Breast epithelium (tissue), 4 donors: Measurements from ENCODE around the gene GRIK3. TPM values are rescaled to one million over a fixed set of nuclear protein-coding genes. Genes with fewer than 3 reads are reported as not detected.

Experiments
- DNase-seq, 2 donors: peaks; one replicate each; pipeline ENCODE4 v3.0.0-alpha.2; 2019; ENCODE audit warnings: low spot score in 2 of 2
- H3K27ac ChIP-seq, 2 donors: fragments of 200-600 bp; sonication (generic) in 1 of 2; one replicate each; pipeline ENCODE4 v1.5.1; 2016 to 2019; ENCODE audit warnings: mild to moderate bottlenecking in 1 of 2
- H3K27me3 ChIP-seq, 2 donors: fragments of 200-600 bp; sonication (generic) in 1 of 2; one replicate each; pipeline versions ENCODE4 v1.5.1 to v1.6.0; 2017 to 2019; ENCODE audit warnings: control low read depth in 1 of 2, mild to moderate bottlenecking in 1 of 2
- H3K36me3 ChIP-seq: fragments of 200-600 bp; one replicate; pipeline ENCODE4 v1.5.1; 2019
- H3K4me1 ChIP-seq, 2 donors: fragments of 200-600 bp; sonication (generic); one replicate each; pipeline ENCODE4 v1.5.1; 2016 to 2019; ENCODE audit warnings: control low read depth in 1 of 2
- H3K4me3 ChIP-seq, 3 donors: fragments of 200-600 bp; sonication (generic); 1 replicate in 2 of 3; 2 replicates in 1 of 3; pipeline ENCODE4 v1.5.1; 2016 to 2019; ENCODE audit warnings: mild to moderate bottlenecking in 3 of 3, moderate library complexity in 2 of 3
- H3K9me3 ChIP-seq, 2 donors: fragments of 200-600 bp; sonication (generic) in 1 of 2; one replicate each; pipeline ENCODE4 v1.5.1; 2016 to 2019; ENCODE audit warnings: control low read depth in 1 of 2
- POLR2A ChIP-seq: fragments of 450-650 bp; IDR thresholded peaks from one replicate; pipeline ENCODE4 v1.6.1; 2016; ENCODE audit warnings: antibody characterized with exemption, mild to moderate bottlenecking, moderate library complexity
- POLR2AphosphoS5 ChIP-seq, 3 donors: sonication (generic); formaldehyde crosslinking; IDR thresholded peaks; one replicate each; pipeline ENCODE4 v1.6.1; 2017; ENCODE audit warnings: antibody characterized with exemption in 3 of 3
- intact Hi-C: fragments of 100-400 bp; cut with DNase I; formaldehyde crosslinking; loops from one replicate; pipeline ENCODE4 v1.15.1; 2023; ENCODE audit warnings: low total_unique reads
- total RNA-seq, 3 donors: library from RNA; depleted of rRNA; stranded (reverse); fragments of >200 nt; gene quantifications; one replicate each; pipeline ENCODE4 v1.1.0, GENCODE V29; 2016
- TF ChIP-seq, protein P1 (sequence below), 3 donors: fragments of 450-650 bp; IDR thresholded peaks; one replicate each; pipeline ENCODE4 v1.5.1; 2016 to 2017; ENCODE audit warnings: antibody characterized with exemption in 3 of 3, mild to moderate bottlenecking in 3 of 3, moderate library complexity in 3 of 3

GRIK3 gene
- total RNA-seq, 3 donors from 2014 or later: under 0.01 to 10.0 (median 4.6) TPM

DNA sequence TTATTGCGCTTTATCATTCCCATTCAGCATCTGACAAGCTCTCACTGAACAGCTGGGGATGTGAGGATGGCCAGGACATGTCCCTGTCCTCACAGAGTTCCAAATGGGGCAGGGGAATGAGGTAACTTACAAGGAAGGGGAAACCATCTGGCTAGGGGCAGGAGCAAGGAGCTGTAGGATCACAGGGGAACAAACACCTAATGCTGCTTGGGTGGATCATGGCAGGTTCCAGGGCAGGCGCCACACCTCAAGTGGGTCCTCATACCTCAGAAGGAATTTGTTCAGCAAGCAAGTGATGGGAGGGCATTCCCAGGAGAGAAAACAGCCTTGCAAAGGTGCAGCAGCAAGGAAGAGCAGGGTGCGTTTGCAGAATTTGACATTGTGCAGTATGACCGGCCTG lies 35.1 kb upstream of the GRIK3 start:
- no peaks in the 10 kb centered on the region for H3K9me3 ChIP-seq
- H3K27me3 ChIP-seq: peaks cover 0 to 14% of the 10 kb centered on the region in 2 donors
- intact Hi-C loops: no loop called here
- TF ChIP-seq, protein P1, sequence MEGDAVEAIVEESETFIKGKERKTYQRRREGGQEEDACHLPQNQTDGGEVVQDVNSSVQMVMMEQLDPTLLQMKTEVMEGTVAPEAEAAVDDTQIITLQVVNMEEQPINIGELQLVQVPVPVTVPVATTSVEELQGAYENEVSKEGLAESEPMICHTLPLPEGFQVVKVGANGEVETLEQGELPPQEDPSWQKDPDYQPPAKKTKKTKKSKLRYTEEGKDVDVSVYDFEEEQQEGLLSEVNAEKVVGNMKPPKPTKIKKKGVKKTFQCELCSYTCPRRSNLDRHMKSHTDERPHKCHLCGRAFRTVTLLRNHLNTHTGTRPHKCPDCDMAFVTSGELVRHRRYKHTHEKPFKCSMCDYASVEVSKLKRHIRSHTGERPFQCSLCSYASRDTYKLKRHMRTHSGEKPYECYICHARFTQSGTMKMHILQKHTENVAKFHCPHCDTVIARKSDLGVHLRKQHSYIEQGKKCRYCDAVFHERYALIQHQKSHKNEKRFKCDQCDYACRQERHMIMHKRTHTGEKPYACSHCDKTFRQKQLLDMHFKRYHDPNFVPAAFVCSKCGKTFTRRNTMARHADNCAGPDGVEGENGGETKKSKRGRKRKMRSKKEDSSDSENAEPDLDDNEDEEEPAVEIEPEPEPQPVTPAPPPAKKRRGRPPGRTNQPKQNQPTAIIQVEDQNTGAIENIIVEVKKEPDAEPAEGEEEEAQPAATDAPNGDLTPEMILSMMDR (IDR thresholded peaks at IDR 0.05): no peak
- TF ChIP-seq POLR2AphosphoS5 (IDR thresholded peaks at IDR 0.05) (no peak), POLR2A (no peak)
- no peaks in the 10 kb centered on the region for H3K4me1 ChIP-seq
- no peak overlapping the region for H3K4me3 ChIP-seq
- no peaks in the 10 kb centered on the region for H3K36me3 ChIP-seq
- no peak overlapping the region for H3K27ac ChIP-seq
- no peak for DNase-seq

DNA sequence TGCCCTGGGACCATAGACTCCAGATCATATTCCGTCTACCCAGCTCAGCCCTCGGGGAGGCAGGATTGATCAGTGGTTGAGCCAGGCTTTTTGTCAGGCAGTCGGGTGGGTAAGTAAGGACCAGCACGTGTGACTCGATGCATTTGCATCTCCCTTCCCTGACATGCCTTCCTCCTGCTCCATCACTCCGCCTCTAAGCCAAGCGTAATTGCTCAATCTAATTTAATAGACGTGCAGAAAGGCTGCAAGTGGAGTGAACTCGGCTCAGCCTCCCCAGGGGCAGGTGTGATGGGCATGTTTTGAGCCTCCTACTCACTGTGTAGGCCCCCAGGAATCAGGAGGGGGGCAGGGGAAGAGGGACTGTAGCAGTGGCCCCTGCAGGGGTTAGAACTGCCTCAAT lies 34.6 kb upstream of the GRIK3 start:
- intact Hi-C loops: no loop called here
- TF ChIP-seq, protein P1 (IDR thresholded peaks at IDR 0.05): no peak
- TF ChIP-seq POLR2A (no peak), POLR2AphosphoS5 (IDR thresholded peaks at IDR 0.05) (no peak)
- no peak for DNase-seq
- Histone ChIP-seq H3K27ac (no peak overlapping the region), H3K27me3 (peaks cover 0 to 14% of the 10 kb centered on the region in 2 donors), H3K9me3 (no peaks in the 10 kb centered on the region), H3K4me1 (no peaks in the 10 kb centered on the region), H3K36me3 (no peaks in the 10 kb centered on the region), H3K4me3 (no peak overlapping the region)

DNA sequence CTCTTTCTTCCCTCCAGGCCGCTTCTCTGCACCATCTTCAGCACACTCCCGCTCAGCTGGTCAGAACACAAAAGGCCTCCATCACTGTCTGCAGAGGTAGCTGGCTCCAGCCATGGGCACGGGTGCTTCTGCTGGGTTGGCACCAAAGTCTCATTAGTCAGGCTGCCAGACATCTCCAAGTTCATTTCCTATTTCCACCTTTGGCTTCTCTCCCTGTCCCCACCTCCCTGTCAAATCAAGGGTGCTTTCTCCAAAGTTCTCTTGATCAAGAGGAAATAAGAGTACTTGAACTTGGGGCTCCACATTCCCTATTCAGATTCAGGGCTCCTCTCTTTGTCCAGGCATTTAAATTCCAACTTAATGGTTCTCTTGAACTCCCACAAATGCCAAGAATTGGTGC lies 33.9 kb upstream of the GRIK3 start:
- Histone ChIP-seq H3K9me3 (no peaks in the 10 kb centered on the region), H3K4me3 (no peak overlapping the region), H3K36me3 (no peaks in the 10 kb centered on the region), H3K27ac (no peak overlapping the region), H3K27me3 (peaks cover 0 to 14% of the 10 kb centered on the region in 2 donors), H3K4me1 (no peaks in the 10 kb centered on the region)
- intact Hi-C loops: no loop called here
- no peak for DNase-seq
- TF ChIP-seq POLR2AphosphoS5 (IDR thresholded peaks at IDR 0.05) (no peak), POLR2A (no peak)
- TF ChIP-seq, protein P1 (IDR thresholded peaks at IDR 0.05): no peak

DNA sequence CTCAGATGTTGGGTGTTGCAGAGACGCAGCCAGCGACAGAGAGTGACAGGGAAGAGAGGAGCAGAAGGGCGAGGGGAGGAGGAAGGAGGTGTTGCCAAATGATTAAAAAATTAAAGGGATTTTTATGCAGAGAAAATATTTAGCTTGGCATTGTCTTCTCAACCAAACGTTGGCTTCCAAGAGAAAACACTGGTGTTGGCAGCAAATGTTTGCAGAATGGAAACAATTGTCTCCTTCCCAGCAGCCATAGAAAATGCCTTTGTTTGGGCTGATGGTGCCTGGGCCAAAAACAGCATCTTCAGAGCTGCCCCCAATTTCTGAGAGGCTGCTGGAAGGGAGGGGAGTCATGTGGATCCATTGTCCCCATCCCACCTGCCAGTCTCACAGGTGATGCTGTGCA lies 29.7 kb upstream of the GRIK3 start:
- Histone ChIP-seq H3K4me3 (no peak overlapping the region), H3K36me3 (no peaks in the 10 kb centered on the region), H3K4me1 (no peaks in the 10 kb centered on the region), H3K27me3 (no peaks in the 10 kb centered on the region), H3K9me3 (no peaks in the 10 kb centered on the region), H3K27ac (no peak overlapping the region)
- no peak for DNase-seq
- intact Hi-C loops: no loop called here
- TF ChIP-seq POLR2AphosphoS5 (IDR thresholded peaks at IDR 0.05) (no peak), POLR2A (no peak)
- TF ChIP-seq, protein P1 (IDR thresholded peaks at IDR 0.05): no peak

DNA sequence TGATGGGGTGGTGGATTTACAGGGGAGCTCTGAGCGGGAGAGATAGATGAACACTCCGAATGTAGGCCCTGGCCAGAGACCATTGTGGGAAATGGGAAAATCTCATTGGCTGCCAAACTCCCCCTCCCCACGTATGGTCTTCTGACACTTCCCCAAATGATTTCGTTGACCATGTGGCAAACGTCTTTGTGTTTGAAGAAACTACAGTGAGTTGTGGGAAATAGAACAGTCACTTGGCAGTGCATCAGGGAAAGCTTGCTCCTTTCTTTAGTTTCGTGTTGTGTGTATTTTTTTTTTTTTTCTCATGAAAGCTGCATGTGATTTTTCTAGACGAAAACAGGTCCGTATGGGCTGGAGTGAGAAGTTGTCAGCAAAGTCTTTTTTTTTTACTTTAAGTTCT lies 25.0 kb upstream of the GRIK3 start:
- no peak for TF ChIP-seq POLR2A
- no peak for TF ChIP-seq POLR2AphosphoS5 (IDR thresholded peaks at IDR 0.05)
- TF ChIP-seq, protein P1 (IDR thresholded peaks at IDR 0.05): no peak
- Histone ChIP-seq H3K27me3 (no peaks in the 10 kb centered on the region), H3K27ac (no peak overlapping the region), H3K4me1 (no peaks in the 10 kb centered on the region), H3K9me3 (no peaks in the 10 kb centered on the region), H3K4me3 (no peak overlapping the region), H3K36me3 (no peaks in the 10 kb centered on the region)
- no peak for DNase-seq
- intact Hi-C loops: loop anchor here (1.0 kb wide), 1 partner anchor 28 kb away; no protein-coding TSS in a partner anchor
